GM21786 (cell line): ENCODE data around the gene TSNAX.

Experiments used
- ATAC-seq: cut with Tn5 transposase; IDR thresholded peaks from one replicate; pipeline ENCODE4 v1.9.1; 2021; ENCODE audit not compliant: unreplicated experiment

The TSNAX gene

GRCh38 chr1:231600458-231600976 lies 72.0 kb downstream of the TSNAX start:
- ATAC-seq, result no peak

- ATAC-seq, result no peak
Observed at GRCh38 chr1:231601824-231602672, 73.6 kb downstream of the TSNAX start.

GRCh38 chr1:231602673-231602984 lies 74.2 kb downstream of the TSNAX start:
- no peak for ATAC-seq

- ATAC-seq, result peak; percentile 71
Observed at GRCh38 chr1:231603598-231604275, 75.3 kb downstream of the TSNAX start.

GRCh38 chr1:231604276-231604621 lies 75.8 kb downstream of the TSNAX start:
- no peak for ATAC-seq

GRCh38 chr1:231605149-231606100 lies 77.0 kb downstream of the TSNAX start:
- no peak for ATAC-seq

GRCh38 chr1:231606712-231607111 lies 78.2 kb downstream of the TSNAX start:
- ATAC-seq, result no peak

- no peak for ATAC-seq
Observed at GRCh38 chr1:231610388-231610787, 81.9 kb downstream of the TSNAX start.

GRCh38 chr1:231611111-231611510 lies 82.6 kb downstream of the TSNAX start:
- no peak for ATAC-seq

GRCh38 chr1:231611851-231612250 lies 83.4 kb downstream of the TSNAX start:
- ATAC-seq, result no peak

GRCh38 chr1:231612393-231613089 lies 84.1 kb downstream of the TSNAX start:
- ATAC-seq, result peak; percentile 99

GRCh38 chr1:231613419-231614349 lies 85.2 kb downstream of the TSNAX start:
- ATAC-seq, result no peak
